Measurements from ENCODE around the gene ATP6V1E1.

ATP6V1E1 gene

DNA sequence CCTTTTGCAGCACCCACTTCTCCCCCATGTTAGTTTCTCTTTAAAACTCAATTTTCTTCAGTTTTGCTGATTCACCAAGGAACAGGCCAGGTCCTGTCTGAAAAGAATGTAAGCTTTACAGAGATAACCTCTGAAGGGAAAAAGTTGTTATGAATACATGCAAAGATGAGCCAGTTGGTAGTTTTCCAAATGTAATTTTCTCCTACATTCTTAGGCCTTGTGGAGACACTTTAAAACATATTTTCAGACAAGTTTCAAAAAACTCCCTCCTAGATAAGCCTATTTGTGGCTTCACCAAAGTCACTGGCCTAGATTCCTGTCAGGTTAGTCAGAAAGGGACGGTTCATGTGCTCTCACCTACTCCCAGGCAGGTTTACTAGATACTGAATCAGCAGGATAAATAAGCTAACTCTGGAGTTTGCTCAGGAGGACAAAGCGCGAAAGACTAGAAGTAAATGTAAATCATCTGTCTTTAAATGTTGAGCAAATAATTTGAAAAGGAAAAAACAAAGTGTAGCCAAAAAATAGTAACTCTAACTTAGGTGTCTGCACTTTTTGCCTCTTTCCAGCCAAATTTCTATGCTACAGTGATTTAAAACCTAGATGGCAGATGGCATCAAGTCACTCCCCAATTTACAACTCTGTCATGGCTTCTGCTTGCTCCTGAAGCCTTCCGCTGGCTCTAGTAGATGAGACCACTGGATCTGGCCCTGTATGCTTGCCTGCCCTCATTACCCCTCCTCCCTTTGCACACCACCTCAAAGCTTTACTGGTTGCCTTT is 4.9 kb upstream of the ATP6V1E1 start:
- no peak for DNase-seq

GRCh38 chr22:17631076-17631565 is 2.6 kb upstream of the ATP6V1E1 start:
- no peak for DNase-seq

DNA sequence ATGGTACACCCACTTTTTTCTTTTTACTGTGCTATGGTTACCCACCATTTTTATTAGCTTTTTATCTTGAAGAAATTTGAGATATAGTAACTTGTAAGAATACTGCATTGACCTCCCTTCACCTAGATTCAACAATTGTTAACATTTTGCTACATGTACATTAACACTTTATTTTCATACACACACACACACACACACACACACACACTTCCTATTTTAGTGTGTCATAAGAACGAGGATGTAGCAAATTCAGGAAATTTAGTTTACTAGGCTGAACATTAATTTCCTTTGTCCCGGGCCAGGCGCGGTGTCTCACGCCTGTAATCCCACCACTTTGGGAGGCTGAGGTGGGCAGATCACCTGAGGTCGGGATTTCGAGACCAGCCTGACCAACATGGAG is 1.1 kb upstream of the ATP6V1E1 start:
- no peak for DNase-seq

- DNase-seq = no peak
Measured at GRCh38 chr22:17629173-17629489, 582 bp upstream of the ATP6V1E1 start.

GRCh38 chr22:17627961-17628405 is 566 bp downstream of the ATP6V1E1 start:
- DNase-seq = no peak

DNA sequence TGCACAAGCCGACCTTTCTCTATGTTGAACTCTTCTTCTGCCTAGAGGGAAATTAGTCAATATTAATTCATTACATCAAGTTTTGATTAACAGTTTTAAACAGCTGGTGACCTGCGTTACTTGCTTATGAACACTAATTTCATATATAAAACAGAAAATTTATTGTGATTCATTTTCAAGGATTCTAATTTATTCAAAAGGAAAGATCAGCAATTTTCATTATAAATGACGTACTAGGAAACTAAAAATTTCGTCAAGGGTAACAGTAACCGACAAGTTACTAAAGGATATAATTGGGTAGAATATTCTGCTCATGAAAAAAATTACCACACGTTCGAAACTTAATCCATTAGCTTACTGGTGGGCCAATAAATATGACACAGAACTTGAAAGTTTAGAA is 15.3 kb downstream of the ATP6V1E1 start:
- DNase-seq = no peak

DNA sequence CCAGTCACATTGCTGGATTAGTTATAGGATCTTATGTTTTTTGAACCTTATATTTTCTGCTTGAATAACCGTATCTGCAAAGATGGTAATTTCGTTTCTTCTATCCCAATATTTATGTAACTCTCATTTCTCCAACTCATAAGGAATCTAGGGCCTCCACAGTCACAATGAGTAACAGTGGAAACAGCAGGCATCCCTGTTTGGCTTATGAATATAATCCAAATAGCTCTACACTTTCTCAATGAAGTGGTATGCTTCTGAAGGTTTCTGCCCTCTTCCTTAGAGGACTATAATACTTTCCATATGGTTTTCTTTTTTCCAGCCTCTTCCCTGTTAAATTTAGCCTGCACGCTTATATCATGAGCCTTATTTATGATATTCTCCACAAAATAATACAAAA is 16.5 kb downstream of the ATP6V1E1 start:
- DNase-seq = no peak

DNA sequence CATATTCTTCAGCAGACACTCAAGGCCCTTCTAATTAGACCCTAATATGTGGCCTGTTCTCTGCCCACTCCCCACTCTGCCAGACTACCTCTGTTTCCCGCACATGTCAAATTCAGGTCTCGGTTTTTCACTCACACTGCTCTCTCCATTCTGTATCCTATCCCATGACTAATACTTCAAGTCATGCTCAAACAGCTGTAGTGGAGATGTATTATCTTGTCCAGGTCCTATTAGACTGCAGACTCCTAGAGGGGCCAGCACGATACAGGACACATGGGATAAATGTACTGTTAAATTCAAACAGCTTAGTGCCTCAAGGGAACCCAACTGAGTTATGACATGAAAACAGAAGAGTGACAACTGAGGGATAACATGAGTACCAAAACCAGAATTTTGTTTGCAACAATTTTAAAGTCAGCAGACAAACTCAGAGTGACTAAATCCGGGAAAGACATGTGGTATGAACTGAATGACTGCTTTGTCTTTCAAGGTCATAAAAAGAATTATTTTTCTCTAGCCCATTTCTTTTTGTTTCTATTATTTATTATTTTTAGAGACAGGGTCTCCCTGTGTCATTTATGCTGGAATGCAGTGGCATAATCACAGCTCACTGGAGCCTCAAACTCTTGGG is 20.5 kb downstream of the ATP6V1E1 start:
- DNase-seq = no peak

DNA sequence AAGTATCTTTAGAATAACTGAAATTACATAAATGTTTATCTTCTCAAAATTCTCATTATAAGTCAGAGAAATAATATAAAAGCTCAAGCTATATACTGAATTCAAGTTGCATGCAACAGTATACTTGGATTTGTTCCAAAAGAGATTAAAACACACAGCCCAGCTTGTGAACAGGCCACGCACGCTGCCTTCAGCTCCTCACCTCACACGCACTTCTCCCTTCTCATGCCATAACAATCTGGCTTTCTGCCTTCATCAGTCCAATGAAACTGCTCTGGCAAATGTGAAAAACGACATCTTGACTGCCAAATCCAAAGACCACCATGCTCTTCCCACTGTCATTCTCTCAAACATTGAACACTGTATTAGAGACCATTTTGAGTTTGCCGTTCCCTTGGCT is 22.1 kb downstream of the ATP6V1E1 start:
- no peak for DNase-seq

GRCh38 chr22:17603668-17604067 is 24.9 kb downstream of the ATP6V1E1 start:
- no peak for DNase-seq

GRCh38 chr22:17601031-17601430 is 27.5 kb downstream of the ATP6V1E1 start:
- DNase-seq = no peak

GRCh38 chr22:17598318-17598717 is 30.2 kb downstream of the ATP6V1E1 start:
- DNase-seq = no peak

DNA sequence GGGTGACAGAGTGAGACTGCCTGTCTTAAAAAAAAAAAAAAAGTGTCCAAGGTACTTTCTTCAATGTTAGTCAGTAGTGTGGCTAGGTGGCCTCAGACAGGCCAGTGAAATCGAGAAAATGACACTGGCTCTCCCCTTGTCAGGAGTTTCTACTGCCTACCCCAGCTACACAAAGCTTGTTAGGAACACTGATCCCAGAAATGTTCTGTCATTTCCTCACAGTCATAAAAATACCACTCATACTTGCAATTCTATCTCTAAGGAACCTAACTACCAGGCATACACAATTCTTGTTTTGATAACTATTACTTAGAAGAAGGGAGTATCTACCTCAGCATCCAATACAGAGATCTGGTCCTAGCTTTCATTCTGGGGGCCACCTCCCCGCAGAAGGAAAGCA is 31.3 kb downstream of the ATP6V1E1 start:
- no peak for DNase-seq

DNA sequence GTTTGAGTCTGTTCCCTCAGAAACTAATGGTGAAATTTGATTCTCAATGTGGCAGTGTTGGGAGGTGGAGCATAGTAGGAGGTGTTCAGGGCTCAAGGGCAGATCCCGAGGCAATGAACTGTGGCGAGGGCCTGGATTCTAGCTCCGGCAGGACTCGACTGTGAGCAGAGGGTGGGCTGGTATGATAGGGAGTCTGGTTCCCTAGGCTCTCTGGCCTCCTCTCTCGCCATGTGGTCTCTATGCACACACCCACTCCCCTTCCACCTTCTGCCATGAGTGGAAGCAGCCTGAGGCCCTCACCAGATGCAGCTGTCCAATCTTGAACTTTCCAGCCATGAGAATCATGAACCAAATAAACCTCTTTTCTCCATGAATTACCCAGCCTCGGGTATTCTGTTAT is 32.3 kb downstream of the ATP6V1E1 start:
- no peak for DNase-seq

- no peak for DNase-seq
Measured at GRCh38 chr22:17592201-17592600, 36.3 kb downstream of the ATP6V1E1 start.

GRCh38 chr22:17590586-17590985 is 38.0 kb downstream of the ATP6V1E1 start:
- DNase-seq = no peak

GRCh38 chr22:17589810-17590375 is 38.7 kb downstream of the ATP6V1E1 start:
- DNase-seq = no peak

DNA sequence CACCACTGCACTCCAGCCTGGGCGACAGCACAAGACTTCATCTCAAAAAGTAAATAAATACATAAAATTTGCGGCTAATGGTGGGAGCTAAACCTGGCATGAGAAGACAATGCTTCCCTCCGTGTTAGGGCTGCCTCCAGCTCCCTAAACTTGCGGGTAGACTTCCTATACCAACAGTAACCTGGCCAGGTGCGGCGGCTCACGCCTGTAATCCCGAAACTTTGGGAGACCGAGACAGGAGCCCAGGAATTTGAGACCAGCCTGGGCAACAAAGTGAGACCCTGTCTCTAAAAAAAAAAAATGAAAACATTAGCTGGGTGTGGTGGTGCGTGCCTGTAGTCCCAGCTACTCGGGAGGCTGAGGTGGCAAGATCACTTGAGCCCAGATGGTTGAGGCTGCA is 39.9 kb downstream of the ATP6V1E1 start:
- no peak for DNase-seq

DNA sequence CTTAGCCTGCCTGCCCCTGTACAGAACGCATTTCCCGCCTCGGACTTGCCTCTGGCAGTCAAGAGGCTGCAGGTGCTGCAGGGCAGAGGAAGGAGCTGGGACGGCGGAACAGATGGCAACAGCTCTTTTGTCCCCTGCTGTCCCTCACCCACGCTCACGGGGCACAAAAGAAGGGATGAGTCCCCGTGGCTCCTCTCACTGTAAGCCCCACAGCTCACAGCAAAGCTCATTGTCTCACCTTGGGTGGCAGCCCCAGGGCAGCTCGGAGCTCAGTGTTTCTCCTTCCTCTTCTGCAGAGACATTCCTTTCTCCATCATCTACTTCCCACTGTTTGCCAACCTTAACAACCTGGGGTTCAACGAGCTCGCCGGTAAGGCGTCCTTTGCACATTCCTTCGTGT is 40.9 kb downstream of the ATP6V1E1 start:
- no peak for DNase-seq

- DNase-seq = no peak
Measured at GRCh38 chr22:17586831-17587440, 41.6 kb downstream of the ATP6V1E1 start.

DNA sequence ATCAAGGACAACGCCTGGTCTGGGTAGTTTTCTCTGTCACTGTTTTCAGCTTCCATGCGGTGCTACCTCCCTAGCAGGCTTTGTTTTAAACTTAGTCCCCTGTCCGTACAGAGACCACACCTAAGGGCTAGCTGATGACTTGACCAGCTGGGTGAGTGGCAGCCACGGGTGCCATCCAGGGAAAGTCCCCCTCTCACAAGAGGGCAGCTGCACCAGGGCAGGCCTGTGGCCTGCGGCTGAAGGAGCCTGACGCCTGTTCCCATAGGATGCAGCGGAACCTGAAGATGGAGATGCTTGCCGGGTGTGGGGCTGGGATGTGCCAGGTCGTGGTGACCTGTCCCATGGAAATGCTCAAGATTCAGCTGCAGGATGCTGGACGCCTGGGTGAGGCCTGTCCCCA is 45.4 kb downstream of the ATP6V1E1 start:
- no peak for DNase-seq

GRCh38 chr22:17581631-17582030 is 46.9 kb downstream of the ATP6V1E1 start:
- DNase-seq = no peak

GRCh38 chr22:17581056-17581455 is 47.5 kb downstream of the ATP6V1E1 start:
- no peak for DNase-seq
